Naive thymus-derived CD4-positive, alpha-beta T cell (primary cell): ENCODE measurements around the gene EPOP. TPM values are rescaled to one million over a fixed set of nuclear protein-coding genes. Genes with fewer than 3 reads are reported as not detected.
A peak's percentile ranks its signal among the peaks of the same experiment; 100 is the strongest.

Experiments used
- ATAC-seq: fragments of 150-1000 bp; cut with Tn5 transposase; 2 replicates; pipeline ENCODE4 v1.10.0; 2021; ENCODE audit warnings: mild to moderate bottlenecking, moderate library complexity
- CTCF ChIA-PET: fragments of 350-600 bp; sonication (Branson Sonifier 250); formaldehyde crosslinking; loops from one replicate; lab custom pipeline; 2021; ENCODE audit warnings: antibody characterized with exemption; lab: Charles Lee
- POLR2A ChIA-PET: fragments of 350-600 bp; sonication (Branson Sonifier 250); formaldehyde crosslinking; loops from one replicate; lab custom pipeline; 2021; ENCODE audit warnings: antibody characterized with exemption, inconsistent platforms; lab: Charles Lee
- DNase-seq, 9 donors: peaks; one replicate each; pipeline versions ENCODE4 v3.0.0 to v3.0.0-alpha.2; 2020 to 2022; ENCODE audit warnings: mixed read lengths in 1 of 9
- H3K27ac ChIP-seq: one replicate; pipeline ENCODE4 v1.7.0; 2013; ENCODE audit warnings: mild to moderate bottlenecking, low read depth, low read length, moderate library complexity
- H3K27me3 ChIP-seq, 2 donors: one replicate each; pipeline ENCODE4 v1.7.0; 2013; ENCODE audit warnings: low read length in 2 of 2, mild to moderate bottlenecking in 2 of 2, moderate library complexity in 2 of 2; ENCODE audit not compliant: control insufficient read depth in 2 of 2, insufficient read depth in 2 of 2
- H3K36me3 ChIP-seq, 3 experiments: 1 replicate in 2 of 3; 2 replicates in 1 of 3; pipeline ENCODE4 v1.7.0; 2013; ENCODE audit warnings: low read length in 3 of 3, mild to moderate bottlenecking in 3 of 3, moderate library complexity in 1 of 3; ENCODE audit not compliant: insufficient read depth in 3 of 3, control insufficient read depth in 2 of 3
- H3K4me1 ChIP-seq, 2 donors: one replicate each; pipeline ENCODE4 v1.7.0; 2013; ENCODE audit warnings: low read length in 2 of 2, mild to moderate bottlenecking in 2 of 2, moderate library complexity in 1 of 2; ENCODE audit not compliant: control insufficient read depth in 2 of 2, insufficient read depth in 2 of 2
- H3K4me3 ChIP-seq: 2 replicates; pipeline ENCODE4 v1.7.0; 2013; ENCODE audit warnings: mild to moderate bottlenecking, low read length
- H3K9me3 ChIP-seq, 3 experiments: 1 replicate in 2 of 3; 2 replicates in 1 of 3; pipeline ENCODE4 v1.7.0; 2013; ENCODE audit warnings: low read length in 3 of 3; ENCODE audit not compliant: control insufficient read depth in 2 of 3
- H3K27ac Mint-ChIP-seq, 9 donors: one replicate each; pipeline ENCODE4 v1.8.0; 2020 to 2022; ENCODE audit warnings: mixed read lengths in 9 of 9, mild to moderate bottlenecking in 8 of 9, moderate library complexity in 5 of 9, inconsistent platforms in 2 of 9
- H3K27me3 Mint-ChIP-seq, 5 donors: one replicate each; pipeline ENCODE4 v1.8.0; 2021 to 2022; ENCODE audit warnings: mixed read lengths in 5 of 5, mild to moderate bottlenecking in 1 of 5
- H3K36me3 Mint-ChIP-seq, 5 donors: one replicate each; pipeline ENCODE4 v1.8.0; 2020 to 2022; ENCODE audit warnings: mixed read lengths in 5 of 5, mild to moderate bottlenecking in 3 of 5, inconsistent platforms in 1 of 5
- H3K4me1 Mint-ChIP-seq, 7 donors: one replicate each; pipeline ENCODE4 v1.8.0; 2020 to 2022; ENCODE audit warnings: mixed read lengths in 7 of 7, mild to moderate bottlenecking in 3 of 7, inconsistent platforms in 1 of 7
- H3K4me3 Mint-ChIP-seq, 10 donors: one replicate each; pipeline ENCODE4 v1.8.0; 2020 to 2022; ENCODE audit warnings: mild to moderate bottlenecking in 10 of 10, mixed read lengths in 10 of 10, moderate library complexity in 6 of 10, inconsistent platforms in 2 of 10
- H3K9me3 Mint-ChIP-seq, 11 donors: one replicate each; pipeline ENCODE4 v1.8.0; 2020 to 2022; ENCODE audit warnings: mixed read lengths in 11 of 11, mild to moderate bottlenecking in 4 of 11, inconsistent platforms in 1 of 11, moderate library complexity in 1 of 11
- intact Hi-C, 2 donors: fragments of 100-400 bp; cut with micrococcal nuclease; formaldehyde crosslinking; loops; one replicate each; pipeline ENCODE4 v1.15.1; 2023
- polyA plus RNA-seq, 2 donors: library from polyadenylated mRNA; unstranded; fragments of 300-500 nt; fragmentation: Illumina TruSeq; gene quantifications; one replicate each; pipeline ENCODE4 v1.2.3, GENCODE V29; 2021
- total RNA-seq, 6 experiments: library from RNA in 5 of 6; stranded (reverse) in 5 of 6; gene quantifications; 1 replicate in 5 of 6; 2 replicates in 1 of 6; pipeline ENCODE4 v1.2.3 and lab custom pipeline; 2021 to 2026

Gene EPOP
- total and polyA plus RNA-seq, 7 experiments from 2014 or later: 0.19 to 13.4 (median 0.34) TPM; not detected in 2

DNA sequence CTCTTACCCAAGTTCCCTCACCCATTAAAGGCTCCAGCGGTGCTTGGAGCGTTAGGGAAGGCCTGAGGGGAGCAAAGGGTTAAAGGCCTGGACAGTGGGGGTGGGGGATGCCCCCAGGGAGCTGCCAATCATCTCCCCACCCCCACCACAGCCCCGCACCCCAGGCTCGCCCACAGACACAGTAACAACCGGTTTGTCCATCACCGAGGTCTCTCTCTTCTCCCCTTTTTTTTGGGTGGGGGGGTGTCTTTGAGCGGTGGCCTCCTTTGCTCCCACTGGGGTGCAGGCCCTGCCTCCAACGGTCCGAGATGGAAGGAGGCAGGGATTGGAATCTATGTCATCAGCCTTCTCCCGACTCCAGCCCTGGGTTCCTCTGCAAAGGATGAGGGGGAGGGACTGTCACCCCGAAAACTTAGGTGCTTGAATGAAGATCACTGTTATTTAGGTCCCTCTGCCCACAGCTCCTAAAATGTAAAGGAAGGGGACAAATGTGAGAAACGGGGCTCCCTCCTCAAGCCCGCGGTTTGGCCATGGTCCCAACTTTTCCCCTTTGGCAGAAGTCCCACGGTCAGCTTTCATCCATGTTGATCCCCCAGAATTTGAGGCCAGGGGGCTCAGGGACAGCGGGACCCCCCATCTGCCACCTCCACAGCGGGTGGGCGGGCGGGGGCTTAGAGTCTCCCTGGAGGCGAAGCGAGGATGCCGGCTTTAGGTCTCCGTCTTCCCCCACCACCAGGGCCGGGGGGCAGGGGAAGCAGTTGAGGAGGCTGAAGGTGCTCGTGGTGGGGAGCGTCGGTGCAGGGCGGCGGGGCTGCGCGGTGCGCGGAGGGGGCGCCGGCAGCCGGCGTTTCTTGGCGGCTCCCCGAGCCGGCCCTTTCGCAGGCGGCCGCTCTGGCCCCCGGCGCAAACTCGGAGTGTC lies 1.7 kb downstream of the EPOP start:
- Mint-ChIP-seq H3K36me3 (peaks cover 0 to 5% (median 0%) of the 10 kb centered on the region in 5 donors), H3K27ac (no peak overlapping the region), H3K9me3 (peaks cover 0 to 1% (median 0%) of the 10 kb centered on the region in 11 donors), H3K4me3 (peak overlapping the region; percentile 27 to 75 (median 53)), H3K4me1 (peaks cover 8 to 30% (median 23%) of the 10 kb centered on the region in 7 donors), H3K27me3 (peaks cover 38 to 57% (median 42%) of the 10 kb centered on the region in 5 donors)
- Histone ChIP-seq H3K27me3 (peaks cover 0 to 12% of the 10 kb centered on the region in 2 donors), H3K36me3 (no peaks in the 10 kb centered on the region), H3K9me3 (no peaks in the 10 kb centered on the region), H3K4me1 (peaks cover 5 to 7% of the 10 kb centered on the region in 2 donors), H3K4me3 (no peak overlapping the region), H3K27ac (no peak overlapping the region)
- DNase-seq: peak in 1 of 9 donors; percentile 17
- ChIA-PET POLR2A (interaction anchor here (1.2 to 1.5 kb wide), 2 partner anchors 62 to 181 kb away, joined by 3 read pairs; partner anchors contain the start of gene RPL23), CTCF (no interaction called here)
- ATAC-seq: no peak
- intact Hi-C loops: loop anchor here in 1 of 2 donors (10.0 kb wide), 1 partner anchor 482 kb away; the partner anchor contains the start of gene PLXDC1

- ATAC-seq: no peak
- H3K27ac Mint-ChIP-seq: peak overlapping the region in 1 of 9 donors; percentile 32
- H3K9me3 ChIP-seq: no peaks in the 10 kb centered on the region
- H3K27me3 Mint-ChIP-seq: peaks cover 40 to 63% (median 51%) of the 10 kb centered on the region in 5 donors
- peaks cover 8 to 33% (median 23%) of the 10 kb centered on the region in 7 donors for H3K4me1 Mint-ChIP-seq
- H3K4me3 Mint-ChIP-seq: peak overlapping the region in 7 of 10 donors; percentile 25 to 74 (median 42)
- H3K4me1 ChIP-seq: peaks cover 5% of the 10 kb centered on the region in 2 donors
- H3K27ac ChIP-seq: no peak overlapping the region
- peaks cover 0 to 5% (median 0%) of the 10 kb centered on the region in 5 donors for H3K36me3 Mint-ChIP-seq
- no peak for DNase-seq
- H3K9me3 Mint-ChIP-seq: peaks cover 0 to 1% (median 0%) of the 10 kb centered on the region in 11 donors
- ChIA-PET CTCF (interaction anchor here (0.9 kb wide), 1 partner anchor 62 kb away, joined by 3 read pairs; no protein-coding TSS in a partner anchor), POLR2A (interaction anchor here (1.2 to 1.5 kb wide), 2 partner anchors 56 to 63 kb away, joined by 3 to 4 read pairs; no protein-coding TSS in a partner anchor)
- intact Hi-C loops: loop anchor here in 1 of 2 donors (10.0 kb wide), 1 partner anchor 483 kb away; the partner anchor contains the start of gene PLXDC1
- no peak overlapping the region for H3K4me3 ChIP-seq
- no peaks in the 10 kb centered on the region for H3K36me3 ChIP-seq
- H3K27me3 ChIP-seq: peaks cover 0 to 12% of the 10 kb centered on the region in 2 donors
Measured at GRCh38 chr17:38671939-38672720, 2.6 kb downstream of the EPOP start.

DNA sequence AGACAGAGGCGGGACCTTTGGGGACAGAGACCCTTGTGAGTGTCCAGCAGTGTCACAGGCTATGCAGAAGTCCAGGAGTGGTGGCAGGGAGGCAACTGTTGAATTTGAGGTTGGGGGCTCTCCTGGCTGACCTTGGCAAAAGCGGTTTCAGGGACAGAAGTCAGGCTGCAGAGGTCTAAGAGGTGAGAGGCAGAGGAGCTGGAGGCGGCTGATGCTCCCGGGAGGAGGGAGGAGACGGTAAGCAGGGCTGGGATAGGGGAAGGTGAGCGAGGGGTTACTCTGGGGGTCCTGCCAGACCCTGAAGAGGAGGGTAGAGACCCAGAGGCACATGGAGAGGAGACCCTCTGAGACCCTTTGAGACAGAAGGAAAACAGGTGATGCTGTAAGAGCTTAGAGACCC lies 5.2 kb downstream of the EPOP start:
- peaks cover 0 to 5% (median 0%) of the 10 kb centered on the region in 5 donors for H3K36me3 Mint-ChIP-seq
- H3K4me3 Mint-ChIP-seq: peak overlapping the region in 1 of 10 donors; percentile 18
- H3K4me1 ChIP-seq: no peaks in the 10 kb centered on the region
- H3K9me3 ChIP-seq: no peaks in the 10 kb centered on the region
- DNase-seq (no peak), ATAC-seq (no peak)
- H3K4me3 ChIP-seq: no peak overlapping the region
- H3K27me3 ChIP-seq: peaks cover 0 to 12% of the 10 kb centered on the region in 2 donors
- ChIA-PET CTCF (interaction anchor here (0.6 to 6.5 kb wide), 3 partner anchors 8 to 111 kb away, joined by 3 to 55 read pairs (median 5); no protein-coding TSS in a partner anchor), POLR2A (no interaction called here)
- intact Hi-C loops: no loop called here
- peaks cover 45 to 64% (median 51%) of the 10 kb centered on the region in 5 donors for H3K27me3 Mint-ChIP-seq
- no peaks in the 10 kb centered on the region for H3K9me3 Mint-ChIP-seq
- no peak overlapping the region for H3K27ac ChIP-seq
- H3K27ac Mint-ChIP-seq: no peak overlapping the region
- no peaks in the 10 kb centered on the region for H3K36me3 ChIP-seq
- peaks cover 0 to 17% (median 8%) of the 10 kb centered on the region in 7 donors for H3K4me1 Mint-ChIP-seq

DNA sequence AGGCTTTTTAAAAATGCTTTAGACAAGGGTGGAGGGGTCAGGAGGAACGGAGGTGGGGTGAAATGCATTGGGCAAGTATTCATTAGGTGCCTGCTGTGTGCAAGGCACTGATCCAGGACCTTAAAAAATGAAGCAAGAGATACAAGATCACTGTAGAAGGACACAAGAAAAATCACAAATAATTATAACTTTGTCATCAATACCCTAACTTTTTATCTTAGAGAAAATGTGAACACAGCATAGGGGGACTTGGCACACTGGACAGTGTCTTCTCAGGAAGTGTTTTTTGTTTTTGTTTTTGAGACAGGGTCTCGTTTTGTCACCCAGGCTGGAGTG lies 7.0 kb downstream of the EPOP start:
- H3K27me3 Mint-ChIP-seq: peaks cover 47 to 70% (median 56%) of the 10 kb centered on the region in 5 donors
- no peak for DNase-seq
- no peaks in the 10 kb centered on the region for H3K4me1 ChIP-seq
- H3K4me3 Mint-ChIP-seq: no peak overlapping the region
- no peak overlapping the region for H3K27ac Mint-ChIP-seq
- no peaks in the 10 kb centered on the region for H3K9me3 ChIP-seq
- ChIA-PET POLR2A (interaction anchor here (1.0 kb wide), 1 partner anchor 104 kb away, joined by 4 read pairs; no protein-coding TSS in a partner anchor), CTCF (interaction anchor here (0.8 to 6.5 kb wide), 6 partner anchors 9 to 175 kb away, joined by 4 to 55 read pairs (median 8); partner anchors contain the start of gene CISD3)
- no peak overlapping the region for H3K27ac ChIP-seq
- peaks cover 0 to 5% (median 0%) of the 10 kb centered on the region in 5 donors for H3K36me3 Mint-ChIP-seq
- ATAC-seq: no peak
- no peaks in the 10 kb centered on the region for H3K36me3 ChIP-seq
- H3K4me1 Mint-ChIP-seq: peaks cover 0 to 13% (median 8%) of the 10 kb centered on the region in 7 donors
- peaks cover 0 to 11% of the 10 kb centered on the region in 2 donors for H3K27me3 ChIP-seq
- intact Hi-C loops: loop anchor here (1.0 kb wide), 4 partner anchors 109 to 244 kb away; no protein-coding TSS in a partner anchor
- H3K9me3 Mint-ChIP-seq: no peaks in the 10 kb centered on the region
- H3K4me3 ChIP-seq: no peak overlapping the region

DNA sequence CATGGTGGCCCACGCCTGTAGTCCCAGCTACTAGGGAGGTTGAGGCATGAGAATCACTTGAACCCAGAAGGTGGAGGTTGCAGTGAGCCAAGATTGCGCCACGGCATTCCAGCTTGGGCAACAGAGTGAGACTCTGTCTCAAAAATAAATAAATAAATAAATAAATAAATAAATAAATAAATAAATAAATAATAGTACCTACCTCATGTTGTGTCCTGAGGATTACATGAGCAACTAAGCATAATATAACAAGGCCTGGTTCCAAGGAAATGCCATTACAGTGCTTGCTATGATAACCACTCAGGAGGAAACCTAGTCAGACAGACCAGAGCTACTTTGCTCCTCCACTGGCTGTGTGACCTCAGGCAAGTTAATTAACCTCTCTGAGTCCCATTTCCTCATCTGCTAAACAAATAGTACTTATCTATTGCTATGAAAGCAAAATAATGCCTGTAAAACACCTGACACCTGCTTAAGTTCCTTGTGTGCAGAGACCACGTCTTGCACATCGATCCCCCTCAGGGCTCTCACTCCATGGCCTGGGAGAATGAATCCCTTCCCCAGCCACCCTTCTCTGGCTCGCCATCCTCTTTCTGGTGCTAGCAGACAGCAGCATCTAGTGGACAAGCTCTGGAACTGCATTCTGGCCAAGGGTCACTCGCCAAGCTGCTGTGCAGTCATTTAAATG lies 7.5 kb downstream of the EPOP start:
- no peaks in the 10 kb centered on the region for H3K9me3 ChIP-seq
- Mint-ChIP-seq H3K4me3 (no peak overlapping the region), H3K4me1 (peaks cover 0 to 13% (median 8%) of the 10 kb centered on the region in 7 donors), H3K27ac (no peak overlapping the region), H3K36me3 (peaks cover 0 to 5% (median 0%) of the 10 kb centered on the region in 5 donors), H3K27me3 (peaks cover 44 to 66% (median 56%) of the 10 kb centered on the region in 5 donors), H3K9me3 (no peaks in the 10 kb centered on the region)
- H3K4me3 ChIP-seq: no peak overlapping the region
- ChIA-PET CTCF (interaction anchor here (0.7 to 6.5 kb wide), 9 partner anchors 8 to 302 kb away, joined by 3 to 55 read pairs (median 4); partner anchors contain the start of gene CISD3), POLR2A (no interaction called here)
- H3K27me3 ChIP-seq: peaks cover 0 to 6% of the 10 kb centered on the region in 2 donors
- peak in 7 of 9 donors; percentile 16 to 66 (median 44) for DNase-seq
- no peak overlapping the region for H3K27ac ChIP-seq
- H3K36me3 ChIP-seq: no peaks in the 10 kb centered on the region
- intact Hi-C loops: loop anchor here (1.0 kb wide), 4 partner anchors 109 to 244 kb away; no protein-coding TSS in a partner anchor
- H3K4me1 ChIP-seq: no peaks in the 10 kb centered on the region
- peak; percentile 80 for ATAC-seq
